GM19395 (cell line): ENCODE data around the gene PDZD2.
"Not testable (repeated sequence)": the region's sequence is repeated elsewhere in the genome, so short reads cannot be mapped to it uniquely, and the experiment has no call there.

Experiments used
- ATAC-seq: cut with Tn5 transposase; IDR thresholded peaks from one replicate; pipeline ENCODE4 v1.9.1; 2021; ENCODE audit warnings: mild to moderate bottlenecking, moderate library complexity; ENCODE audit not compliant: unreplicated experiment

PDZD2 gene

GRCh38 chr5:32118922-32119321 is 480.0 kb downstream of the PDZD2 start:
- not testable (repeated sequence) for ATAC-seq

- ATAC-seq = no peak
Measured at GRCh38 chr5:32123058-32123805, 484.3 kb downstream of the PDZD2 start.

- no peak for ATAC-seq
Measured at GRCh38 chr5:32123889-32124676, 485.2 kb downstream of the PDZD2 start.

GRCh38 chr5:32126691-32127090 is 487.8 kb downstream of the PDZD2 start:
- no peak for ATAC-seq

- ATAC-seq = no peak
Measured at GRCh38 chr5:32127711-32128110, 488.8 kb downstream of the PDZD2 start.

GRCh38 chr5:32129074-32129598 is 490.2 kb downstream of the PDZD2 start:
- no peak for ATAC-seq

- no peak for ATAC-seq
Measured at GRCh38 chr5:32130865-32131264, 491.9 kb downstream of the PDZD2 start.

- no peak for ATAC-seq
Measured at GRCh38 chr5:32131604-32132003, 492.7 kb downstream of the PDZD2 start.

- ATAC-seq = no peak
Measured at GRCh38 chr5:32132757-32133156, 493.8 kb downstream of the PDZD2 start.

GRCh38 chr5:32135086-32135485 is 496.2 kb downstream of the PDZD2 start:
- ATAC-seq = no peak

GRCh38 chr5:32136342-32136741 is 497.4 kb downstream of the PDZD2 start:
- no peak for ATAC-seq

- no peak for ATAC-seq
Measured at GRCh38 chr5:32138839-32139493, 500.0 kb downstream of the PDZD2 start.

- ATAC-seq = no peak
Measured at GRCh38 chr5:32143617-32144377, 504.9 kb downstream of the PDZD2 start.

- ATAC-seq = no peak
Measured at GRCh38 chr5:32144378-32145207, 505.7 kb downstream of the PDZD2 start.

- no peak for ATAC-seq
Measured at GRCh38 chr5:32145378-32145777, 506.4 kb downstream of the PDZD2 start.

- no peak for ATAC-seq
Measured at GRCh38 chr5:32147236-32147635, 508.3 kb downstream of the PDZD2 start.

- ATAC-seq = no peak
Measured at GRCh38 chr5:32147959-32148358, 509.0 kb downstream of the PDZD2 start.

- no peak for ATAC-seq
Measured at GRCh38 chr5:32150366-32150765, 511.4 kb downstream of the PDZD2 start.

GRCh38 chr5:32151198-32151597 is 512.3 kb downstream of the PDZD2 start:
- ATAC-seq = no peak

GRCh38 chr5:32153723-32154122 is 514.8 kb downstream of the PDZD2 start:
- ATAC-seq = no peak
